ENCODE data around the gene PINK1. TPM values are rescaled to one million over a fixed set of nuclear protein-coding genes. Genes with fewer than 3 reads are reported as not detected.

The PINK1 gene
- total RNA-seq, 1 donor from 2014 or later, result 37.0 TPM

GRCh38 chr1:20660363-20660762 lies 27.1 kb downstream of the PINK1 start:
- TF ChIP-seq CTCF (conservative IDR thresholded peaks at IDR 0.05), result no peak
- H3K4me3 Mint-ChIP-seq, result peak overlapping the region; percentile 99
- no peaks in the 10 kb centered on the region for H3K27me3 Mint-ChIP-seq
- H3K36me3 Mint-ChIP-seq, result no peaks in the 10 kb centered on the region
- H3K27ac Mint-ChIP-seq, result peak overlapping the region; percentile 89
- H3K9me3 Mint-ChIP-seq, result no peaks in the 10 kb centered on the region
- DNase-seq (ENCODE audit: extremely low spot score, unreplicated experiment), result no peak
- H3K4me1 Mint-ChIP-seq (ENCODE audit: unreplicated experiment), result peaks cover 16% of the 10 kb centered on the region

- Mint-ChIP-seq H3K4me3 (peak overlapping the region; percentile 99), H3K36me3 (no peaks in the 10 kb centered on the region), H3K9me3 (no peaks in the 10 kb centered on the region), H3K4me1 (ENCODE audit: unreplicated experiment) (peaks cover 16% of the 10 kb centered on the region), H3K27ac (peak overlapping the region; percentile 89), H3K27me3 (no peaks in the 10 kb centered on the region)
- TF ChIP-seq CTCF (conservative IDR thresholded peaks at IDR 0.05), result no peak
- DNase-seq (ENCODE audit: extremely low spot score, unreplicated experiment), result no peak
Measured at GRCh38 chr1:20660847-20661206, 27.6 kb downstream of the PINK1 start.

GRCh38 chr1:20661207-20662109 lies 28.2 kb downstream of the PINK1 start, which contains the start of gene DDOST:
Gene DDOST, minus strand, starts transcription at chr1:20661369. Its CDS starts 19 bp downstream, at chr1:20661350.
- Mint-ChIP-seq H3K4me3 (peak within 1 kb of the TSS; percentile 99), H3K9me3 (no peaks in the 10 kb centered on the region), H3K36me3 (no peaks in the 10 kb centered on the region), H3K4me1 (ENCODE audit: unreplicated experiment) (peaks cover 16% of the 10 kb centered on the region), H3K27me3 (no peaks in the 10 kb centered on the region), H3K27ac (peak within 1 kb of the TSS; percentile 89)
- TF ChIP-seq CTCF (conservative IDR thresholded peaks at IDR 0.05), result peak; percentile 60
- DNase-seq (ENCODE audit: extremely low spot score, unreplicated experiment), result peak; percentile 97

GRCh38 chr1:20662110-20662475 lies 28.8 kb downstream of the PINK1 start:
- no peak for DNase-seq (ENCODE audit: extremely low spot score, unreplicated experiment)
- TF ChIP-seq CTCF (conservative IDR thresholded peaks at IDR 0.05), result no peak
- Mint-ChIP-seq H3K27ac (peak overlapping the region; percentile 89), H3K4me3 (peak overlapping the region; percentile 99), H3K36me3 (no peaks in the 10 kb centered on the region), H3K27me3 (no peaks in the 10 kb centered on the region), H3K4me1 (ENCODE audit: unreplicated experiment) (peaks cover 16% of the 10 kb centered on the region), H3K9me3 (no peaks in the 10 kb centered on the region)

GRCh38 chr1:20663365-20663764 lies 30.1 kb downstream of the PINK1 start:
- no peak for DNase-seq (ENCODE audit: extremely low spot score, unreplicated experiment)
- TF ChIP-seq CTCF (conservative IDR thresholded peaks at IDR 0.05), result no peak
- peaks cover 16% of the 10 kb centered on the region for H3K4me1 Mint-ChIP-seq (ENCODE audit: unreplicated experiment)
- H3K27me3 Mint-ChIP-seq, result no peaks in the 10 kb centered on the region
- no peak overlapping the region for H3K4me3 Mint-ChIP-seq
- no peaks in the 10 kb centered on the region for H3K36me3 Mint-ChIP-seq
- no peak overlapping the region for H3K27ac Mint-ChIP-seq
- H3K9me3 Mint-ChIP-seq, result no peaks in the 10 kb centered on the region
